Measurements from ENCODE around the gene FAM222B. TPM values are rescaled to one million over a fixed set of nuclear protein-coding genes. Genes with fewer than 3 reads are reported as not detected.

FAM222B gene, protein sequence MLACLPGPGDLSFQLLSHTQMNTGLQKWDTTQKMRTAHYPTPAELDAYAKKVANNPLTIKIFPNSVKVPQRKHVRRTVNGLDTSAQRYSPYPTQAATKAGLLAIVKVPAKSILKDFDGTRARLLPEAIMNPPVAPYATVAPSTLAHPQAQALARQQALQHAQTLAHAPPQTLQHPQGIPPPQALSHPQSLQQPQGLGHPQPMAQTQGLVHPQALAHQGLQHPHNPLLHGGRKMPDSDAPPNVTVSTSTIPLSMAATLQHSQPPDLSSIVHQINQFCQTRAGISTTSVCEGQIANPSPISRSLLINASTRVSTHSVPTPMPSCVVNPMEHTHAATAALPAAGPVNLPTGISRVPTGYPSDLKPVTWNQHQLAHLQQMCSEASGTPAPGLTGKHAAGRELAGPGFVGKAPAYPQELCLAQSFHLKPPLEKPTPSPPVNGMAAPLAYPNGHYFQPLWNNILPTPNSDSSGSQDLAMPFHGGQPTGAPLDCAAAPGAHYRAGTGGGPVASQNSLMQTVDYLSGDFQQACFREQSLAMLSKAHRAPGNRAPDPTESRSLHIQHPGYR
- total RNA-seq (10 to 100 TPM; 20.6 to 21.5 TPM), polyA plus RNA-seq (19.3 TPM)

DNA sequence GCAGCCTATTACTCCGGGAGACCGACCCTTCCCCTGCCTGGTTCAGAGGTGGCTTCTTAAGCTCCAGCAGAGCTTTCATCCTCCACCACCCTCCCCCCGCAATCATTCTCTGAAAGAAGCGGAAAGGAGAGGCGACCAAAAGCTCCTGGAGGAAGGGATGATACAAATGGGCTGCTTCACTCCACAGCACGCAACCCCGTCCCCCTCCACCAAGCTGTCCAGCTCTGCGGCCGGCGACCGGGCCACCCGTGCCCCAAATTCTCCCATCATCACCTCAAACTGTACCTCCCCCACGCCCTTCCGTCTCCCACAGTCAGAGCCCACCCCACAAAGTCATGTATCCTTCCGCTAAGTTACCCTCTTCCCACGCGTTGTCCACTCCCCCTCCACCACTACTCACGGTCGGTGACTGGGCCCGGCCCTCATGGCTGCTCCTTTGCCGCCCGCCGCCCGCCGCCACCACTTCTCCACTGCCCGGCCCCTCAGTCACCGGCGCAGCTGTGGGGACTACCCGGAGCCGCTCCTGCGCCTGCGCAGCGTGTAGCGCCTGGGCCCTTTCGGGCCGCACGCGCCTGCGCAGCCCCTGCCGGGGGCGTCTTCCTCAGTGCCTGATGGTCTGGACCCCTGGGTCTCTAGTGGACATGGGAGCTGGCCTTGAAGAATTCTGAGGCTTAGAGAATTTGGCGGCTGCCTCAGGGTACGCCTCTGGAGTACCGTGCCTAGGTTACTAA is at the start of gene FAM222B:
Gene FAM222B (minus strand): TSS at position 509 of the 731 bp plus-strand sequence. CDS start 76,123 bp downstream, outside the sequence.
- POLR2A ChIA-PET = interaction anchor here (0.7 to 1.2 kb wide), 6 partner anchors 24 to 123 kb away, joined by 3 to 9 read pairs (median 7); partner anchors contain the start of genes PHF12 and RPL23A

GRCh38 chr17:28892024-28892423 is 49.4 kb upstream of the FAM222B start:
- ChIA-PET POLR2A (interaction anchor here (0.6 to 1.5 kb wide), 2 partner anchors 10 to 230 kb away, joined by 3 to 6 read pairs; partner anchors contain the start of genes DHRS13 and SUPT6H), CTCF (interaction anchor here (1.5 to 1.8 kb wide), 2 partner anchors 10 to 129 kb away, joined by 4 to 5 read pairs; partner anchors contain the start of gene DHRS13)
- Mint-ChIP-seq H3K36me3 (peaks cover 0 to 54% (median 8%) of the 10 kb centered on the region in 3 donors), H3K4me1 (peaks cover 51 to 73% (median 61%) of the 10 kb centered on the region in 3 donors), H3K27me3 (no peaks in the 10 kb centered on the region), H3K27ac (peak overlapping the region in 6 of 8 donors; percentile 50 to 83 (median 80)), H3K4me3 (peak overlapping the region in 2 of 7 donors; percentile 2 to 36), H3K9me3 (no peaks in the 10 kb centered on the region)
- DNase-seq = no peak
- Histone ChIP-seq H3K4me3 (ENCODE audit: low read length) (no peak overlapping the region), H3K27ac (ENCODE audit: low read depth, low read length) (no peak overlapping the region), H3K4me1 (ENCODE audit: insufficient read depth, low read length) (peaks cover 56% of the 10 kb centered on the region), H3K27me3 (ENCODE audit: insufficient read depth, low read length, poor library complexity, severe bottlenecking) (no peaks in the 10 kb centered on the region), H3K9me3 (ENCODE audit: low read length) (no peaks in the 10 kb centered on the region), H3K36me3 (ENCODE audit: insufficient read depth, low read length) (peaks cover 10% of the 10 kb centered on the region)

More for the DNA sequence above, at the start of gene FAM222B:
- Histone ChIP-seq H3K9me3 (ENCODE audit: low read length) (no peaks in the 10 kb centered on the region), H3K27ac (ENCODE audit: low read depth, low read length) (peak within 1 kb of the TSS; percentile 80), H3K36me3 (ENCODE audit: insufficient read depth, low read length) (no peaks in the 10 kb centered on the region), H3K27me3 (ENCODE audit: insufficient read depth, low read length, poor library complexity, severe bottlenecking) (no peaks in the 10 kb centered on the region), H3K4me1 (ENCODE audit: insufficient read depth, low read length) (peaks cover 11% of the 10 kb centered on the region), H3K4me3 (ENCODE audit: low read length) (peak within 1 kb of the TSS; percentile 82)
- CTCF ChIA-PET = interaction anchor here (0.6 to 3.0 kb wide), 12 partner anchors 10 to 508 kb away, joined by 3 to 11 read pairs (median 4); partner anchors contain the start of genes DHRS13, FLOT2, PHF12 and TLCD1
- peak; percentile 82 to 91 (median 85) for DNase-seq
- H3K4me1 Mint-ChIP-seq = peaks cover 20 to 35% (median 31%) of the 10 kb centered on the region in 3 donors
- no peaks in the 10 kb centered on the region for H3K27me3 Mint-ChIP-seq
- peaks cover 0 to 18% (median 0%) of the 10 kb centered on the region in 3 donors for H3K36me3 Mint-ChIP-seq
- H3K9me3 Mint-ChIP-seq = no peaks in the 10 kb centered on the region
- H3K4me3 Mint-ChIP-seq = peak within 1 kb of the TSS; percentile 95 to 99 (median 98)
- peak within 1 kb of the TSS; percentile 84 to 98 (median 98) for H3K27ac Mint-ChIP-seq

GRCh38 chr17:28891201-28891600 is 48.6 kb upstream of the FAM222B start:
- POLR2A ChIA-PET = no interaction called here
- Mint-ChIP-seq H3K4me1 (peaks cover 43 to 68% (median 53%) of the 10 kb centered on the region in 3 donors), H3K9me3 (no peaks in the 10 kb centered on the region), H3K27me3 (no peaks in the 10 kb centered on the region), H3K36me3 (peaks cover 0 to 51% (median 8%) of the 10 kb centered on the region in 3 donors), H3K4me3 (peak overlapping the region in 1 of 7 donors; percentile 20), H3K27ac (peak overlapping the region; percentile 34 to 91 (median 80))
- Histone ChIP-seq H3K27ac (ENCODE audit: low read depth, low read length) (no peak overlapping the region), H3K9me3 (ENCODE audit: low read length) (no peaks in the 10 kb centered on the region), H3K36me3 (ENCODE audit: insufficient read depth, low read length) (peaks cover 18% of the 10 kb centered on the region), H3K4me1 (ENCODE audit: insufficient read depth, low read length) (peaks cover 52% of the 10 kb centered on the region), H3K27me3 (ENCODE audit: insufficient read depth, low read length, poor library complexity, severe bottlenecking) (no peaks in the 10 kb centered on the region), H3K4me3 (ENCODE audit: low read length) (no peak overlapping the region)
- DNase-seq = no peak
- CTCF ChIA-PET = interaction anchor here (1.4 to 1.8 kb wide), 2 partner anchors 12 to 128 kb away, joined by 5 to 6 read pairs; partner anchors contain the start of gene DHRS13

DNA sequence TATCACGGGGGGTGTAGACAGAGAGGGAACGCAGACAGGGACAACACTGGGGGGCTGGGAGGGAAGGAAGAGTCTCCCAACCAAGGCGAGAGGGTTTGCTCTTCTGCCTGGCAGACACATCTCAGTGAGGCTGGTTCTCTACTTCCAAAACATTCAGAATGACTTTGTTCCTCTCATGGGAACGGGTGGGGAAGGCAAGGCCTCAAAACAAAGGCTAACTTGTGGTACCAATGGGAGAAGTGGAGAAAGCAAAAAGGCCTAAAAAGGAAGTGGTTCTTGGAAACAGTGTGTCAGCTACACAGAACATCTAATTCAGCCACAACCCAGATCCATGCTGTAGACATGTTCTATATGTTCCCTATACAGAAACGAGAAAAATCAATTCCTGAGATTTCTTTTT is 47.4 kb upstream of the FAM222B start:
- Mint-ChIP-seq H3K27ac (peak overlapping the region in 2 of 8 donors; percentile 12 to 46), H3K27me3 (no peaks in the 10 kb centered on the region), H3K4me3 (no peak overlapping the region), H3K4me1 (peaks cover 35 to 64% (median 48%) of the 10 kb centered on the region in 3 donors), H3K36me3 (peaks cover 6 to 57% (median 6%) of the 10 kb centered on the region in 3 donors), H3K9me3 (no peaks in the 10 kb centered on the region)
- Histone ChIP-seq H3K4me1 (ENCODE audit: insufficient read depth, low read length) (peaks cover 42% of the 10 kb centered on the region), H3K27me3 (ENCODE audit: insufficient read depth, low read length, poor library complexity, severe bottlenecking) (no peaks in the 10 kb centered on the region), H3K27ac (ENCODE audit: low read depth, low read length) (no peak overlapping the region), H3K9me3 (ENCODE audit: low read length) (no peaks in the 10 kb centered on the region), H3K36me3 (ENCODE audit: insufficient read depth, low read length) (peaks cover 26% of the 10 kb centered on the region), H3K4me3 (ENCODE audit: low read length) (no peak overlapping the region)
- ChIA-PET CTCF (interaction anchor here (1.4 kb wide), 1 partner anchor 13 kb away, joined by 6 read pairs; the partner anchor contains the start of gene DHRS13), POLR2A (no interaction called here)
- no peak for DNase-seq

DNA sequence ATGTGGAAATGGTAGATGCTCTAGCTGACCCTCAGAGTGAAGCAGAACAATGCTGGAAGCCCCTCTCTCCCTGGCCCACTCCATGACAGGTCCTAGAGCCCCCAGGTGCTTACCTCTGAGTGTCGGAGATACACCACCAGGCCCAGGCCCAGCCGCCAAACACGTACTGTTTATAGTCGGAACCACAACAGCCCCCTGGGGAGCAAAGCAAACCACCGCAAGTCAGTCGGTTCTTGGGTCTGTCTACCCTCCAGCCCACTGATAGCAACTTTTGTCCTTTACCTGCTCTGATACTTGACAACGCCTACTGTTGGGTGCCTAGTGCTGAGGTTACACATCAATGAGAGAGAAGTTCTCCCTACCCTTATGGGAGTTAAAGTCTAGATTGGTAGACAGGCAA is 46.2 kb upstream of the FAM222B start:
- Mint-ChIP-seq H3K4me3 (no peak overlapping the region), H3K27ac (peak overlapping the region in 2 of 8 donors; percentile 35 to 47), H3K36me3 (peaks cover 6 to 69% (median 8%) of the 10 kb centered on the region in 3 donors), H3K4me1 (peaks cover 35 to 60% (median 46%) of the 10 kb centered on the region in 3 donors), H3K27me3 (no peaks in the 10 kb centered on the region), H3K9me3 (no peaks in the 10 kb centered on the region)
- no peak overlapping the region for H3K27ac ChIP-seq (ENCODE audit: low read depth, low read length)
- peaks cover 38% of the 10 kb centered on the region for H3K4me1 ChIP-seq (ENCODE audit: insufficient read depth, low read length)
- POLR2A ChIA-PET = no interaction called here
- H3K4me3 ChIP-seq (ENCODE audit: low read length) = no peak overlapping the region
- H3K27me3 ChIP-seq (ENCODE audit: insufficient read depth, low read length, poor library complexity, severe bottlenecking) = no peaks in the 10 kb centered on the region
- H3K36me3 ChIP-seq (ENCODE audit: insufficient read depth, low read length) = peaks cover 35% of the 10 kb centered on the region
- no peaks in the 10 kb centered on the region for H3K9me3 ChIP-seq (ENCODE audit: low read length)
- CTCF ChIA-PET = no interaction called here
- DNase-seq = no peak

GRCh38 chr17:28887871-28888471 is 45.4 kb upstream of the FAM222B start:
- peak overlapping the region in 1 of 8 donors; percentile 38 for H3K27ac Mint-ChIP-seq
- no peak overlapping the region for H3K4me3 Mint-ChIP-seq
- H3K27ac ChIP-seq (ENCODE audit: low read depth, low read length) = no peak overlapping the region
- peaks cover 26 to 51% (median 37%) of the 10 kb centered on the region in 3 donors for H3K4me1 Mint-ChIP-seq
- POLR2A ChIA-PET = no interaction called here
- H3K36me3 ChIP-seq (ENCODE audit: insufficient read depth, low read length) = peaks cover 42% of the 10 kb centered on the region
- CTCF ChIA-PET = interaction anchor here (1.7 kb wide), 1 partner anchor 14 kb away, joined by 5 read pairs; the partner anchor contains the start of gene DHRS13
- H3K27me3 ChIP-seq (ENCODE audit: insufficient read depth, low read length, poor library complexity, severe bottlenecking) = no peaks in the 10 kb centered on the region
- H3K9me3 ChIP-seq (ENCODE audit: low read length) = no peaks in the 10 kb centered on the region
- peaks cover 30% of the 10 kb centered on the region for H3K4me1 ChIP-seq (ENCODE audit: insufficient read depth, low read length)
- H3K27me3 Mint-ChIP-seq = no peaks in the 10 kb centered on the region
- no peaks in the 10 kb centered on the region for H3K9me3 Mint-ChIP-seq
- no peak for DNase-seq
- H3K36me3 Mint-ChIP-seq = peaks cover 6 to 69% (median 8%) of the 10 kb centered on the region in 3 donors
- H3K4me3 ChIP-seq (ENCODE audit: low read length) = no peak overlapping the region

DNA sequence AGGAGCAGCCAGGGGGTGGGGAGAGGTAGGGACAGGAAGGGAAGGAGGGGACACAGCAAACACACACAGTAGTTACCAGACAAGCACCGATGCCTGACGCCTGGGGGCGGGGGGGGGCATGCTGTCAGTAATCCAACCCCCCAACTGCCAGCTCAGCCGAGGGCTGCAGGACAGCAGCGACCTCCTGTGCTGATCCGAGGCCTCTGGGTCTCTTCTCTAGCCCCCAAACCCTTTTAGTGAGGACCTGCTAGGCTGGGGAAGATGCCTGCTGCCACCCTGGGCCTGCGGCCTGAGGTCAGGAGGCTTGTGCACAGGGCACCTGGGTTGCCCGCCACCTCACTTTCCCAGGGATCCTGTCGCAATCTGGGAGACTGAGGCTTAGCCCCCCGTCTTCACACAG is 43.4 kb upstream of the FAM222B start:
- no peak overlapping the region for H3K27ac ChIP-seq (ENCODE audit: low read depth, low read length)
- peak overlapping the region in 2 of 8 donors; percentile 47 to 88 for H3K27ac Mint-ChIP-seq
- H3K9me3 Mint-ChIP-seq = no peaks in the 10 kb centered on the region
- H3K36me3 Mint-ChIP-seq = peaks cover 3 to 77% (median 8%) of the 10 kb centered on the region in 3 donors
- ChIA-PET POLR2A (no interaction called here), CTCF (no interaction called here)
- H3K4me3 Mint-ChIP-seq = no peak overlapping the region
- peaks cover 11 to 34% (median 20%) of the 10 kb centered on the region in 3 donors for H3K4me1 Mint-ChIP-seq
- peaks cover 10% of the 10 kb centered on the region for H3K4me1 ChIP-seq (ENCODE audit: insufficient read depth, low read length)
- no peaks in the 10 kb centered on the region for H3K27me3 Mint-ChIP-seq
- H3K9me3 ChIP-seq (ENCODE audit: low read length) = no peaks in the 10 kb centered on the region
- H3K36me3 ChIP-seq (ENCODE audit: insufficient read depth, low read length) = peaks cover 61% of the 10 kb centered on the region
- no peak for DNase-seq
- H3K27me3 ChIP-seq (ENCODE audit: insufficient read depth, low read length, poor library complexity, severe bottlenecking) = no peaks in the 10 kb centered on the region
- H3K4me3 ChIP-seq (ENCODE audit: low read length) = no peak overlapping the region

Data from CD8-positive, alpha-beta memory T cell (primary cell).